Colonic mucosa (tissue), 4 donors: ENCODE measurements around the gene PI4KA. TPM values are rescaled to one million over a fixed set of nuclear protein-coding genes. Genes with fewer than 3 reads are reported as not detected.

ENCODE experiments used
- DNase-seq: peaks from one replicate; pipeline ENCODE4 v3.0.0-alpha.2; 2020
- H3K27ac ChIP-seq: fragments of 200-600 bp; one replicate; pipeline ENCODE4 v1.8.0; 2021
- H3K27me3 ChIP-seq: fragments of 200-600 bp; one replicate; pipeline ENCODE4 v1.8.0; 2021
- H3K36me3 ChIP-seq: fragments of 200-600 bp; one replicate; pipeline ENCODE4 v1.8.0; 2021
- H3K4me1 ChIP-seq: fragments of 200-600 bp; one replicate; pipeline ENCODE4 v1.8.0; 2021; ENCODE audit warnings: mild to moderate bottlenecking
- H3K4me3 ChIP-seq: fragments of 200-600 bp; one replicate; pipeline ENCODE4 v1.8.0; 2021
- H3K9ac ChIP-seq, 2 donors: one replicate each; pipeline ENCODE4 v1.7.0; 2013; ENCODE audit warnings: control low read depth in 2 of 2, low read depth in 2 of 2, low read length in 2 of 2
- H3K9me3 ChIP-seq: fragments of 200-600 bp; one replicate; pipeline ENCODE4 v1.8.0; 2021
- intact Hi-C: fragments of 100-400 bp; cut with DNase I; formaldehyde crosslinking; loops from one replicate; pipeline ENCODE4 v1.14.1; 2022
- total RNA-seq, 2 donors: library from RNA; stranded (reverse); fragmentation: NEBNext Ultra II Directional in 1 of 2; extraction: Animal tissue kit (Norgen Biotek cat#: 25700) in 1 of 2; gene quantifications; one replicate each; pipeline ENCODE4 v1.2.1, GENCODE V29; 2021
- TF ChIP-seq, protein P1 (sequence below): fragments of 200-600 bp; IDR thresholded peaks from one replicate; pipeline ENCODE4 v1.8.0; 2022; ENCODE audit warnings: antibody characterized with exemption, mild to moderate bottlenecking
- donor health status: healthy.
- donor health status: DM: no; HTN: no; CAD: no.
- donor health status: DM: no; HTN: no; CAD: no.

The PI4KA gene
- total RNA-seq, 2 donors from 2014 or later = 69.4 to 86.8 TPM

DNA sequence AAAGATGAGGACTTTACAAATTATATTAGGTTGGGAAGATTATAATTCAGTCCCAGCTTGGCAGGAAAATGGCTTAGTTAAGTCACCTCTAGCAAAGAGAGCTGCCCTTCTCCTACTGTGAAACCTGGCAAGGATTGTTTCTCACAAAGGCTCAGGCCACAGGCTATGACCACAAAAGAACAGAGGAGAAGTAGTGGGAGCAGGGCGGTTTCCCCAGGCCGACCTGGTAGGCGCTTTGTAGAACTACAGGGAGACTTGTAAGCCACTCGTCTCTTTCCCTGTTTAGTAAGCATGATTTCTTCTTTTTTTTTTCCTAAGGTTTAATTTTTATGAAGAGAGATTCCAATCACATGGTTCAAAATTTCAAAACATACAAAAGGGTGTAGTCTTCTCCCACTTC is 4.8 kb upstream of the PI4KA start:
- intact Hi-C loops = loop anchor here (10.0 kb wide), 1 partner anchor 51 kb away; the partner anchor contains the start of gene CRKL
- H3K36me3 ChIP-seq = no peaks in the 10 kb centered on the region
- TF ChIP-seq, protein P1, sequence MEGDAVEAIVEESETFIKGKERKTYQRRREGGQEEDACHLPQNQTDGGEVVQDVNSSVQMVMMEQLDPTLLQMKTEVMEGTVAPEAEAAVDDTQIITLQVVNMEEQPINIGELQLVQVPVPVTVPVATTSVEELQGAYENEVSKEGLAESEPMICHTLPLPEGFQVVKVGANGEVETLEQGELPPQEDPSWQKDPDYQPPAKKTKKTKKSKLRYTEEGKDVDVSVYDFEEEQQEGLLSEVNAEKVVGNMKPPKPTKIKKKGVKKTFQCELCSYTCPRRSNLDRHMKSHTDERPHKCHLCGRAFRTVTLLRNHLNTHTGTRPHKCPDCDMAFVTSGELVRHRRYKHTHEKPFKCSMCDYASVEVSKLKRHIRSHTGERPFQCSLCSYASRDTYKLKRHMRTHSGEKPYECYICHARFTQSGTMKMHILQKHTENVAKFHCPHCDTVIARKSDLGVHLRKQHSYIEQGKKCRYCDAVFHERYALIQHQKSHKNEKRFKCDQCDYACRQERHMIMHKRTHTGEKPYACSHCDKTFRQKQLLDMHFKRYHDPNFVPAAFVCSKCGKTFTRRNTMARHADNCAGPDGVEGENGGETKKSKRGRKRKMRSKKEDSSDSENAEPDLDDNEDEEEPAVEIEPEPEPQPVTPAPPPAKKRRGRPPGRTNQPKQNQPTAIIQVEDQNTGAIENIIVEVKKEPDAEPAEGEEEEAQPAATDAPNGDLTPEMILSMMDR = no peak
- no peaks in the 10 kb centered on the region for H3K9me3 ChIP-seq
- no peak overlapping the region for H3K9ac ChIP-seq
- H3K27ac ChIP-seq = no peak overlapping the region
- H3K27me3 ChIP-seq = no peaks in the 10 kb centered on the region
- peaks cover 20% of the 10 kb centered on the region for H3K4me1 ChIP-seq
- no peak for DNase-seq
- no peak overlapping the region for H3K4me3 ChIP-seq

DNA sequence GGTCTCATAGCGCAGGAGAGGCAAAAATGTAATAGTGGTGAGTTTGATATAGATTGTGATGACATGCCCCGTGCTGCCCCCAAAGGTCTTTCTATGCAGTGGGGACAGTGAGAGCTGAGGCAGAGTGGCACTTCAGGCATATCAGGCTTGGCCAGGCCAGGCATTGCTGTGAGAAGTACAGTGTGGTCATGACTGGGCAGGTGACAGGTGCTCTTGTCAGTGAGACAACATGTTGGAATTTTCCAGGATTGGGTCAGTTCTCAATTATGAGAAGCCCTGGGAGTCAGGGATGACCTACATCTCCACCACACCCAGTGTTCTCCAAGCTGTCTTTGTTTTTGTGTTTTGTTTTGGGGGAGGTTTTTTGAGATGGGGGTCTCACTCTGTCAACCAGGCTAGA is 3.9 kb upstream of the PI4KA start:
- H3K36me3 ChIP-seq = no peaks in the 10 kb centered on the region
- DNase-seq = no peak
- no peak overlapping the region for H3K27ac ChIP-seq
- H3K27me3 ChIP-seq = no peaks in the 10 kb centered on the region
- H3K4me3 ChIP-seq = no peak overlapping the region
- TF ChIP-seq, protein P1 = no peak
- no peaks in the 10 kb centered on the region for H3K9me3 ChIP-seq
- H3K4me1 ChIP-seq = peaks cover 14% of the 10 kb centered on the region
- H3K9ac ChIP-seq = no peak overlapping the region
- intact Hi-C loops = loop anchor here (10.0 kb wide), 1 partner anchor 52 kb away; the partner anchor contains the start of gene CRKL

DNA sequence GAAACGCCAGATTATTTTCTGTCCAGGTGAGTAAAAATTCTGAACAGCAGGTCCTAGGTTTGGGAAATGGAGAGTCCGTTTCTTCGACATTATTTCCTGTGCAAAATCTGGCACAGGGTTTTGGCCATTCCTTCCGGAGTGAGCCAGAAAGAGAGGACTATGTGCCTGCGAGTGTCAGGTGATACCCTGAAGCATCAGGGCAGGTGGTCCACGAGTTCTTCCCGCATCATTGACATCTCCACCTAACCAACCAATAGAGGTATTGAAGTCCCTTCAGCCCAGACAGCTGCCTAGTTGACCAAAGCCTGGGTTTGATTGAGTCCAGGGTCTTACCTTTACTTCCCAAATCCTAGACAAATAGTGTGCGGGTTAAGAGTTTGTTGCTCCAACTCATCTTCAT is 1.0 kb upstream of the PI4KA start:
- Histone ChIP-seq H3K27me3 (no peaks in the 10 kb centered on the region), H3K36me3 (no peaks in the 10 kb centered on the region), H3K27ac (peak overlapping the region; percentile 79), H3K4me3 (peak overlapping the region; percentile 96), H3K4me1 (peaks cover 9% of the 10 kb centered on the region), H3K9ac (peak overlapping the region; percentile 53 to 94), H3K9me3 (no peaks in the 10 kb centered on the region)
- intact Hi-C loops = loop anchor here (10.0 kb wide), 1 partner anchor 55 kb away; the partner anchor contains the start of gene CRKL
- DNase-seq = no peak
- TF ChIP-seq, protein P1 = no peak

DNA sequence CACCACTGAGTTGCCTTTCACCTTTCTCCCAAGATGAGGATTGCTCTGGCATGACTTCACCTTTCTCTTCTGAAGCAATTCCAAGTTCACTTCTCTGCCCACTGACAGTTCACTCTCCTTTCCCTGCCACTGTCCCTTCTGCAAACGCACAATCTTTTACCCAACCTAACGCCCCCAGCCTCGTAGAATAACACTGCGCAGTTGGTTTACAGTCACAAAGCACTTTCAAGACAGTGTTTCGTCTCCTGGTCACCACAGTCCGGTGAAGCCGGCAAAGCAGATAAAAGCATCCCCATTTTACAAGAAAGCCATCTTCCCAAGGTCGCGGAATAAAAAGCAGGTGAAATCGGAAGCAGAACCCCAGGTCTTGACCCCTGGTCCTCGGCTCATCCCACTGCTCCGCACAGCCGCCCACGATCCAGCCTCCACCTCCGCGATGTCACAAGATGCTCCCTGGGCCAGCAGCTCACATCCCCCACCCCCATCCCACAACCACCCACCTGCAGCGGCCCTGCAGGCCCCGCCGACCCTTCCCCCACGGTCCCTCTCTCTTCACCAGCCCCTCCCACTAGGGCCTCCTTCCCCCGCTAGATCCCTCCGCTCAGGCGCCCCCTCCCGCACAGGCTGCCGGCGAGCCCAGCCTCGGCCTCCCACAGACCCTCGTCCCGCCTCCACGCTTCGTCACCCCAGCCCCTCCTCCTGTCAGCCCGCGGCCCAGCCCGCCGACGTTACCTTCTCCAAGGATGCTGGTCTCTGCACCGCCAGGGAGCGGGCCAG is 585 bp downstream of the PI4KA start:
- H3K9me3 ChIP-seq = no peaks in the 10 kb centered on the region
- peak overlapping the region; percentile 81 to 89 for H3K9ac ChIP-seq
- no peaks in the 10 kb centered on the region for H3K36me3 ChIP-seq
- H3K4me1 ChIP-seq = peaks cover 9% of the 10 kb centered on the region
- intact Hi-C loops = no loop called here
- TF ChIP-seq, protein P1 = no peak
- peak overlapping the region; percentile 96 for H3K4me3 ChIP-seq
- peak overlapping the region; percentile 80 for H3K27ac ChIP-seq
- peak; percentile 81 for DNase-seq
- H3K27me3 ChIP-seq = no peaks in the 10 kb centered on the region

DNA sequence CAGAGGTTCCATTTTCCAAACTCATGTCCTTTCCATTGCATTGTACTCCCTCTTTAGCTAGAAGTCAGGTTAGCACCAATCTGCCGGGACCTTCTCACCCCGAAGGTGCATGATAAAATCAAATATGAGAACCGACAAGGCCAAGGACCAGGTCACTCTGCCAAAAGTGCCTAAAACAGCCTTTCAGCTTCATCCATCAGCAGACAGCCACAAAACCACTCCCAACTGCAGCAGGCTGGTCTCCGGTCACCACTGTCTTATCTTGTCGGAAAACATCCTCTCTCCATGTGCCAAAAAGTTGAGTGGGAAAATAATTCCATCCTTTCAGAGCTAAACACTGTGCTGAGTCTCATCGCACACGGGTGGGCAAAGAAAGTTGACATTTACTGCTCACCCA is 1.4 kb downstream of the PI4KA start:
- TF ChIP-seq, protein P1 = no peak
- peak overlapping the region; percentile 96 for H3K4me3 ChIP-seq
- H3K9me3 ChIP-seq = no peaks in the 10 kb centered on the region
- DNase-seq = no peak
- no peaks in the 10 kb centered on the region for H3K27me3 ChIP-seq
- H3K27ac ChIP-seq = no peak overlapping the region
- H3K4me1 ChIP-seq = peaks cover 9% of the 10 kb centered on the region
- intact Hi-C loops = no loop called here
- H3K36me3 ChIP-seq = no peaks in the 10 kb centered on the region
- H3K9ac ChIP-seq = peak overlapping the region in 1 of 2 donors; percentile 81
